ENCODE results near the gene COL18A1.

Gene COL18A1

GRCh38 chr21:45538381-45539045 is 133.5 kb downstream of the COL18A1 start:
- no peak for DNase-seq

- DNase-seq: no peak
Observed at GRCh38 chr21:45539046-45539795, 134.3 kb downstream of the COL18A1 start.

GRCh38 chr21:45539796-45540600 is 135.0 kb downstream of the COL18A1 start:
- no peak for DNase-seq

GRCh38 chr21:45540601-45540970 is 135.6 kb downstream of the COL18A1 start:
- no peak for DNase-seq

- no peak for DNase-seq
Observed at GRCh38 chr21:45541221-45542039, 136.5 kb downstream of the COL18A1 start.

- no peak for DNase-seq
Observed at GRCh38 chr21:45542242-45542666, 137.3 kb downstream of the COL18A1 start, which contains the start of gene SLC19A1. TSS of gene SLC19A1 (minus strand) at chr21:45542440. CDS start at chr21:45537959, 4,481 bp downstream.

GRCh38 chr21:45542667-45543370 is 137.9 kb downstream of the COL18A1 start:
- DNase-seq: no peak

- DNase-seq: no peak
Observed at GRCh38 chr21:45543371-45543709, 138.4 kb downstream of the COL18A1 start.

- no peak for DNase-seq
Observed at GRCh38 chr21:45543710-45544448, 138.9 kb downstream of the COL18A1 start.

- DNase-seq: no peak
Observed at GRCh38 chr21:45544449-45545235, 139.7 kb downstream of the COL18A1 start.

GRCh38 chr21:45545236-45545570 is 140.2 kb downstream of the COL18A1 start:
- no peak for DNase-seq

GRCh38 chr21:45545691-45546531 is 140.9 kb downstream of the COL18A1 start:
- no peak for DNase-seq

- DNase-seq: no peak
Observed at GRCh38 chr21:45546636-45547544, 141.9 kb downstream of the COL18A1 start.

GRCh38 chr21:45547545-45547900 is 142.6 kb downstream of the COL18A1 start:
- DNase-seq: no peak

- no peak for DNase-seq
Observed at GRCh38 chr21:45548711-45549491, 143.9 kb downstream of the COL18A1 start.

- DNase-seq: no peak
Observed at GRCh38 chr21:45549626-45550463, 144.9 kb downstream of the COL18A1 start.

Data from DMS79 (cell line).